GM21423 (cell line): ENCODE measurements around the gene PI4KA.
"Not testable (repeated sequence)": the region's sequence is repeated elsewhere in the genome, so short reads cannot be mapped to it uniquely, and the experiment has no call there.

Experiments
- ATAC-seq: cut with Tn5 transposase; IDR thresholded peaks from one replicate; pipeline ENCODE4 v1.9.1; 2021; ENCODE audit warnings: mild to moderate bottlenecking, moderate library complexity; ENCODE audit not compliant: unreplicated experiment

Gene PI4KA

DNA sequence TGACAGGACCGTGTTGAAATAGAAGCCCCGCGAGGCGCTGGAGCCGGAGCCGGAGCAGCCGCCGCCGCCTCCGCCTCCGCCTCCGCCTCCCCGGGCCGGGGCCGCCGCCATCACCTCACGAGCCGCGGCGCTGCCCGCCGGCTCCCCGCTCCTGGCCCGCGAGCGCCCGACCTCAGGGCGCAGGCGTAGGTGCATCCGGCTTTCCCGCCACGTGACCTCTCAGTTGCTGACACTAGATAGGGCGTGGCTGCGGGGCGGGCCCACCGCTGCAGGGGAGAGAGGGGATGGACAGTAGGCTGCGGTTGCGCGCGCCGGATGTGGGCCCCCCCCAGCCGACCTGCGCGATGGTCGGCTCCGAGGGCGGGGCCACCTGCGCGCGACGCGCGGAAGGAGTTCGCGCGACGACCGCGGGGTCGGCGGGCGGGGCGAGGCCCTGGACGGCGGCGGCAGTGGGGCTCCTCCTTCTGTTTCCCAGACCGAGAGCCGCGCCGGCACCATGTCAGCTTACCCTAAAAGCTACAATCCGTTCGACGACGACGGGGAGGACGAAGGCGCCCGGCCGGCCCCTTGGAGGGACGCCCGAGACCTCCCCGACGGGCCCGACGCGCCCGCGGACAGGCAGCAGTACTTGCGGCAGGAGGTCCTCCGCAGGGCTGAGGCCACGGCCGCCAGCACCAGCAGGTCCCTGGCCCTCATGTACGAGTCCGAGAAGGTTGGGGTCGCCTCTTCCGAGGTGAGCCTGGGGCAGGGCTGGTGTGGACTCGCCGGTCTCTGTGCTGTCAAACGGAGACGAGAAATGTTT, at the start of gene PI4KA, which contains the start of gene SNAP29:
TSS of gene PI4KA (minus strand) at position 197 of the 802 bp plus-strand sequence. CDS start at position 111, 86 bp downstream.
TSS of gene SNAP29 (plus strand) at position 393 of the 802 bp plus-strand sequence. CDS start at position 497, 104 bp downstream.
- ATAC-seq = peak; percentile 91

- no peak for ATAC-seq
These were observed 47.8 kb upstream of the PI4KA start for GRCh38 chr22:20906387-20906767.

DNA sequence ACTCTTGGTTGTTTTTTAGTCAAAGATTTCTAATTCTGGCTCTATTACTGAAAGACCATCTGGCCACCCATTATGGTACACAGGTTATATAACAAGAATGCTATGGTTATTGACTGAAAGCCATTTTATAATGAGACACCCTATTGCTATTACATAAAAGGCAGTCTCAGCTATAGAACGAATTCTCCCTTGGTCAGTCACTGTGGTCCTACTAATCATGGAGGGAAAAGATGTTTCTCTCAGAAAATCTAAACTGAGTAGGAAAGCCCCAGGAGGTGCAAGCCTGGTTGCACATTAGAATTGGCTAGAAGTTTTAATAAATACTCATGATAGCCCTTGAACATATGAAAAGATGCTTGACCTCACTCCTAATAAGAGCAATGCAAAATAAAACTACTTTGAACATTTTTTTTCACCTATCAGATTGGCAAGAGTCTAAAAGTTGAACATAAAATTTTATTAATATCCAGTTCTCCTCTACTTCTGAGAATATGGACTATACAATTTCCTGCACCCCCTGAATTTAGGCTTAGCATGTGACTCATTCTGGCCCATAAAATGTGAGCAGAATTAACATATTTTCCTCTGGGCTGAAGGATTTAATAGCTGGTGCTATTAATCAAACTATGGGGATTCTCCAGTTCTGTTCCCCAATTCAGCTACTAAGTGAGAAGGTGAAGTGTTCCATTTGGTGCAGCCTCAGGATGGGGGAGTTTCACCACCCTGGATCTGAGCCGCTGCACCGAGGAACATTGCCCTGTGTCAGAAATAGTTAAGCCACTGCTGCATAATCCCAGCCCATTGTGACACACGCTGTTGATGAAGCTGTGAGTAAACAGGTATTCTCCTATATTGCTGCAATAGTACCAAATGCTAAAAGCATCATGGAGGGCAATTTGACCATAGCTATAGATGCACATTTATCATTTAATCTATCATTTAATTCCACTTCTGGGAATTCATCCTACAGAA, 47.1 kb upstream of the PI4KA start:
- ATAC-seq = no peak

DNA sequence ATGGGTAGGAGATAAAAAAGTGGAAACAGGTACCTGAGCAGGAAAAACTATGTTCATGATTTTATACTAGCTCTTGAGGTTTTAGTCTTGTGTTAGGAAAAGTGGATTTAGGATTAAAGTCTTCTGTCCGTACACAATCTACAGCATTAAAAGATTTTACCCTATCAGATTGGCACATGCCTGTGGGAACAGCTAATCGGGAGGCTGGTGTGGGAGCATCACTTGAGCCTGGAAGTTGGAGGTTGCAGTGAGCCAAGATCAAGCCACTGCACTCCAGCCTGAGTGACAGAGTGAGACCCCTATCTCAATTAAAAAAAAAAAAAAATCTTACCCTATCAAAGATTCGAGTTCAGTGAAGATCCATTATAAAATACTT, 46.4 kb upstream of the PI4KA start:
- ATAC-seq = no peak

DNA sequence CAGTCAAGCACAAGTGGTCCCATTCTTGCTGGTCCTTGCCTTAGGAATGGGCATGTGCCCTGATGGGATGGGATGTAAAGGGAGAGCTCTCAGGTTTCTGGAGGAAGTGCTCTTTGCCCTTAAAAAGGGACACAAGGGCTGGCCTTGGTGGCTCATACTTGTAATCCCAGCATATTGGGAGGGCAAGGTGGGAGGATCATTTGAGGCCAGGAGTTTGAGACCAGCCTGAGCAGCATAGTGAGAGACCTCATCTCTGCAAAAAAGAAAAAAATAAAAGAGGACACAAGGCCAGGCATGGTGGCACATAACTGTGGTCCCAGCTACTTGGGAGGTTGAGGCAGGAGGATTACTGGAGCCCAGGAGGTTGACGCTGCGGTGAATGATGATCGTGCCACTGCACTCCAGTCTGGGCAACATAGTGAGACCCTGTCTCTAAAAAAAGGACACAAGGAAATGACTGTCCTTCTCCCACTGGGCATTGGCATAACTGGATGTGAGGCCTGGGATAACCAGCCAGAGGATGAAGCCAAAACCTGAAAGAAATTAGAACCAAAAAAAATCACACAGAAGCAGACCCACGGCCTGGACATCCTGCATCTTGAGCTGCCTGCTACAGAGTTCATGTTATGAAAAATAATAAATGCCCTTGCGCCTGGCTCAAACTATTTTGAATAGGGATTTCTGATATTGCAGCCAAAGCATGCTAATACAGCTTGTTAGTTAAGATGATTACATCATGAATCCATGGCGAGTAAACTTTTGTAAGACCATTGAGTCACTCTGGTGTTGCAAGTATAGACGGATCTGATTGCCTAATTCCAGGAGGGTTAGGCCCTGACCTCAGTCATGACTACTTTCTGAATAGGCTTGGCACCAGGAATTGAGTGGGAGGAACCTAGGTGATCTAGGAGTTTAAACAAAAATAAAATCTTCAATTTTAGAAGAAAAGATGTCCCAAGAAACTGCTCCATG, 45.7 kb upstream of the PI4KA start:
- no peak for ATAC-seq

DNA sequence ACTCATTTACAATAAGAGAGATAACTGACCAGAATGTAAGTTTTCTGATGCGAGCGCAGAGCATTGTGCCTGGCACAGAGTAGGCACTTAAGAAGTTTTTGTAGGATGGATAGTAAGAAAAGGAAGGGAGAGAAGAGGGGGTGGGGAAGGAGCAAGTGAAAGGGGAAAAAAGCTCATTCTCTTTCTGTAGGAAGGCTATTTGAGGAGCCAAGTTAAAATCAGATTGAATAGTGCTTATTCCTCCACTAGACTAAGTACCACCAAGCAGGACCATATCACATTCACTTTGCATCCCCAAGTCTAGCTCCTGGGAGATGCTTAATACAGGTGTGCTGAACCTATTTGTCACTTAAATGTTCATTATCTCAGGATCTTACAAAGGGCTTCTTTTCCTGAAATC, 44.5 kb upstream of the PI4KA start:
- no peak for ATAC-seq

GRCh38 chr22:20901093-20902033, 42.8 kb upstream of the PI4KA start:
- ATAC-seq = not testable (repeated sequence)

- no peak for ATAC-seq
These were observed 41.3 kb upstream of the PI4KA start for GRCh38 chr22:20899827-20900423.

DNA sequence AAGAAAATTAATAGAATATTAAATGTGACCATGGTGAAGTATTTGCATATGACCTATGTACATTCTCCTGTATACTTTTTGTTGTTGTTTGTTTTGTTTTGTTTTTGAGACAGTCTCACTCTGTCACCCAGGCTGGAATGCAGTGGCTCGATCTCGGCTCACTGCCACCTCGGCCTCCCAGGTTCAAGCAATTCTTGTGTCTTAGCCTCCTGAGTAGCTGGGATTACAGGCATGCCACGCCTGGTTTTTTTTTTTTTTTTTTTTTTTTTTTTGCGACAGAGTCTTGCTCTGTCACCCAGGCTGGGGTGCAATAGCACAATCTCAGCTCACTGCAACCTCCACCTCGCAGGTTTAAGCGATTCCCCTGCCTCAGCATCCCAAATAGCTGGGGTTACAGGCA, 39.1 kb upstream of the PI4KA start:
- ATAC-seq = not testable (repeated sequence)

DNA sequence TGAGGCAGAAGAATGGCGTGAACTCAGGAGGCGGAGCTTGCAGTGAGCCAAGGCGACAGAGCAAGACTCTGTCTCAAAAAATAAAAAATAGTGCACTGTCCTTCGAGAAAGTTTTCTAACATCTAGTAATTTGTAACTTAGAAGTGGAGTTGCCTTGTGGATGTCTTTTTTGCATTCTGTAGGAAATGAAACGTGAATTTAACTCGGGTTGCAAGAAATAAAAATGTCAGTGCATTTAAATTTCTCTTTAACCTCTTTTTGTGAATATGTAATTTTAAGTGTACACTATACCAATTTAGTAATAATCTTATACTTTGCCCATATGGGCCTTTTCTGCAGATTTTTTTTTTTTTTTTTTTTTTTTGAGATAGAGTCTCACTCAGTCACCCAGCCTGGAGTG, 32.4 kb upstream of the PI4KA start:
- no peak for ATAC-seq

DNA sequence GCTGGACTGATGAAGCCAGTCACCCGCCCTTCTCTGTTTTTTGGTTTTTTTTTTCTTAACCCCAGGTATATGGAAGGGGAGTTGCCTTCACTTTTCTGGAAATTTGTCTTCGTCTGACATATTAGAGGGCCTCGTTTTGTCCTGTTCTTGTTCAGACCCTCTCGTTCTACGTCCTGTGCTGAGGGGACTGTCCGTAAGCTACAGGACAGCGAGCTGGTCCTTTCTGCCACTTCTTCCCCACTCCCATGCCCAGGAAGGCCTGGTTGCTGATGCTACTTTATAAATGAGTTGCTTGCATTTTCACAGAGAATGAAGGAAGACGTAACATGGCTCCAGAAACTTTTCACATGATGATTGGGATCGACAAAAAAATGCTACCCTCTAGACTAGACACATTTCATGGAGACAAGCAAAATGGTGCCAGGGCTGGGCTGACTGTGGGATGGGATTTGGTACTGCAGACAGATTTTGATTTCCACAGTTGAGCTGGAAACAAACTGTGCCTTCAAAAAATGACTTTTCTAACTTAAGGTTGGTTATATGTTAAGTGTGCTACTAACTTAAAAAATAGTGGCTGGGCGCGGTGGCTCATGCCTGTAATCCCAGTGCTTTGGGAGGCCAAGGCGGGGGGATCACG, 31.4 kb upstream of the PI4KA start:
- ATAC-seq = no peak

DNA sequence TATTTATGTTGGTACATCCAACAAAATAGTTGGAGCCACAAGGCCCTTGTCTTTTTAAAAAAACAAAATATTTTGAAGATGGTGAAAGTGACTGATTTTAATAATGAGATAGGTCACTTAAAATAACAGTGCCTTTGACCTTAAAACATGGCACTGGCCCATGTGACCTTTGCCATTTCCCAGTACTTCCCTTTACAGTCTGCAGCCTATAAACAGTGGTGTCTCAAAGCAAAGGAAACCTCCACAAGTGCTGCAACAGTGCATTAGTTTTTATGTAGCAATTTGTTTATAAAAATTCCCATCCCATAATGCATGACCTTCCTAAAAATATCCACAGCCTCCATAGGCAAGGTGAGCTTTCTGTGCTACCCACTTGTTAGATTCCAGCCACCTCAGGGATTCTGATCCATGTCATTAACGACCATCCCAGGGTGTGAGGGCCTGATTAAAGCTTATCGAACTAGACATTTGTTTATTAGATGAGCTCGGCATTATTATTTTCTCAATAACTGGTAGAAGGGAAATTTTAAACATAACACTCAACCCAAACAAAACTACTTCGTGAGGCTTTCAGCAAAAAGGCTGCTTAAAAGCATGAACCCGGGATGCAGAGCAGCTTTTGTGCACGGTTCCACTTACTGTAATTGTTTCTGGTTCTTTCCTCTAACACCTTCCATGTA, 30.6 kb upstream of the PI4KA start:
- no peak for ATAC-seq

DNA sequence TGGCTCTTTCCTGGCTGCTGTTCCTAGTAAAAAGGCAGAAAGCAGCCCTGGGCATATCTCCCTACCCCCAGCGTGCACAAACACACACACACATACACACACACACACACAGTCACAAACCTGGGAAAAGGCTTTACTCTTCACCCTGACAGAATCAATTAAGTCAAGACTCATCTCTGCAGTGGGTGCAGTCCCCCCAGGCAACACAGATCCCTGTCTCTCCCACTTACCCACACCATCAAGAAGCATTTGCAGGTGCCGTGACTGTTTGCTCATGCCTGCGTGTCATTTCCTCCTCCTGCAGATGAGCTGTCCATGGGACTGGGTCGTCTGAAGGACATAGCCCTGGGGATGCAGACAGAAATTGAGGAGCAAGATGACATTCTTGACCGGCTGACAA, 28.8 kb upstream of the PI4KA start:
- ATAC-seq = no peak

GRCh38 chr22:20885557-20886323, 27.1 kb upstream of the PI4KA start:
- peak; percentile 55 for ATAC-seq

GRCh38 chr22:20885017-20885556, 26.5 kb upstream of the PI4KA start:
- ATAC-seq = no peak

DNA sequence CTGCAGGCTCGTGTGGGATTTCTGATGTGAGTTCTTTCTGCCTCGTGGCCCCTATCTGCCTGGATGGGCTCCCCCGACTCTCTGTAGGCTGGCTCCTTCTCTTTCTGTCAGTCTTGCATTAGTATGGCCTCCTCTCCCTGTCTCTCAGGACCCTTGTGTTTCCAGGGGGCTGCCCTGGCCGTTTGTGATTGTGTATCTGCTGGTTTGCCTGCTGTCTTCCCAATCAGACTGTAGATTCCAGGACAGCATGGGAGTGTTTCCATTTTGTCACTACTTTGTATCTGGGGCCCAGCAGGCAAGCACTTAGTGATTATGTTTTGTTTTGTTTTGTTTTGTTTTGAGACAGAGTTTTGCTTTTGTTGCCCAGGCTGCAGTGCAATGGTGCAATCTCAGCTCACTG, 25.8 kb upstream of the PI4KA start:
- no peak for ATAC-seq

- ATAC-seq = no peak
These were observed 24.2 kb upstream of the PI4KA start for GRCh38 chr22:20882855-20883254.
